ENCODE measurements around the gene TBCCD1.
"Not testable (repeated sequence)": the region's sequence is repeated elsewhere in the genome, so short reads cannot be mapped to it uniquely, and the experiment has no call there.

- TF ChIP-seq POLR2A (IDR thresholded peaks at IDR 0.05; ENCODE audit: low read depth, low read length); CTCF (conservative IDR thresholded peaks at IDR 0.05; ENCODE audit: low read depth, low read length); BHLHE40 (IDR thresholded peaks at IDR 0.05; ENCODE audit: low read depth, low read length); RFX5 (IDR thresholded peaks at IDR 0.05; ENCODE audit: low read depth, low read length); MAFK (IDR thresholded peaks at IDR 0.05; ENCODE audit: low read depth, low read length); CHD1 (IDR thresholded peaks at IDR 0.05; ENCODE audit: low read depth, low read length); MXI1 (IDR thresholded peaks at IDR 0.05; ENCODE audit: borderline replicate concordance, low read depth, low read length); MAZ (IDR thresholded peaks at IDR 0.05; ENCODE audit: borderline replicate concordance, low read depth, low read length): not testable (repeated sequence)
Measured at GRCh38 chr3:186586245-186586644, 19.1 kb upstream of the TBCCD1 start.

Data from IMR-90 (cell line).